Measurements from ENCODE around the gene AAMP.
A peak's percentile ranks its signal among the peaks of the same experiment; 100 is the strongest.
"Not testable (repeated sequence)": the region's sequence is repeated elsewhere in the genome, so short reads cannot be mapped to it uniquely, and the experiment has no call there.

AAMP gene

GRCh38 chr2:218269900-218270720 lies at the start of gene AAMP, which contains the start of gene PNKD:
Gene AAMP (minus strand): TSS chr2:218270137. CDS start chr2:218270086, 51 bp downstream.
Gene PNKD (plus strand): TSS chr2:218270519. CDS start chr2:218270536, 17 bp downstream.
- DNase-seq: peak; percentile 100

GRCh38 chr2:218318241-218318640 lies 48.3 kb upstream of the AAMP start:
- DNase-seq: no peak

GRCh38 chr2:218317835-218318234 lies 47.9 kb upstream of the AAMP start:
- no peak for DNase-seq

- DNase-seq: no peak
These were observed 47.3 kb upstream of the AAMP start for GRCh38 chr2:218317303-218317630.

GRCh38 chr2:218315397-218315796 lies 45.5 kb upstream of the AAMP start:
- no peak for DNase-seq

GRCh38 chr2:218314764-218315163 lies 44.8 kb upstream of the AAMP start:
- DNase-seq: not testable (repeated sequence)

- DNase-seq: no peak
These were observed 43.4 kb upstream of the AAMP start for GRCh38 chr2:218313356-218313755.

- no peak for DNase-seq
These were observed 42.4 kb upstream of the AAMP start for GRCh38 chr2:218312267-218312756.

- not testable (repeated sequence) for DNase-seq
These were observed 41.8 kb upstream of the AAMP start for GRCh38 chr2:218311541-218312266.

GRCh38 chr2:218310853-218311540 lies 41.1 kb upstream of the AAMP start:
- DNase-seq: no peak

GRCh38 chr2:218307415-218308090 lies 37.6 kb upstream of the AAMP start:
- no peak for DNase-seq

GRCh38 chr2:218306184-218306920 lies 36.4 kb upstream of the AAMP start:
- DNase-seq: no peak

GRCh38 chr2:218305383-218305782 lies 35.4 kb upstream of the AAMP start:
- DNase-seq: no peak

GRCh38 chr2:218301176-218301819 lies 31.4 kb upstream of the AAMP start:
- DNase-seq: peak; percentile 93

GRCh38 chr2:218300141-218300540 lies 30.2 kb upstream of the AAMP start:
- DNase-seq: no peak

- no peak for DNase-seq
These were observed 28.5 kb upstream of the AAMP start for GRCh38 chr2:218298314-218298875.

- DNase-seq: no peak
These were observed 26.9 kb upstream of the AAMP start for GRCh38 chr2:218296847-218297246.

- no peak for DNase-seq
These were observed 26.3 kb upstream of the AAMP start for GRCh38 chr2:218296200-218296599.

GRCh38 chr2:218295029-218295428 lies 25.1 kb upstream of the AAMP start:
- no peak for DNase-seq

- DNase-seq: no peak
These were observed 24.6 kb upstream of the AAMP start for GRCh38 chr2:218294430-218295022.

Data from activated effector memory CD4-positive, alpha-beta T cell treated with anti-CD3 and anti-CD28 coated beads, Interleukin-2, amount 50 U/mL, for 16 hours (primary cell).